CD14-positive monocyte (primary cell): ENCODE results near the gene CCL25. TPM values are rescaled to one million over a fixed set of nuclear protein-coding genes. Genes with fewer than 3 reads are reported as not detected.

ENCODE experiments used
- DNase-seq, 3 donors: peaks; one replicate each; pipeline ENCODE4 v3.0.0-alpha.2; 2011 to 2022
- H2AFZ ChIP-seq: 2 replicates; pipeline ENCODE4 v1.6.0; 2012; ENCODE audit warnings: mild to moderate bottlenecking, low read depth, low read length, inconsistent platforms; ENCODE audit not compliant: insufficient read depth, poor library complexity, severe bottlenecking
- H3K27ac ChIP-seq, 2 donors: 1 replicate in 1 of 2; 2 replicates in 1 of 2; pipeline ENCODE4 v1.5.1; 2012 to 2013; ENCODE audit warnings: low read length in 2 of 2, control low read depth in 1 of 2, inconsistent platforms in 1 of 2, low read depth in 1 of 2, mild to moderate bottlenecking in 1 of 2
- H3K27me3 ChIP-seq, 2 donors: one replicate each; pipeline versions ENCODE4 v1.6.0 to v1.6.1; 2011 to 2013; ENCODE audit warnings: low read length in 2 of 2; ENCODE audit not compliant: control insufficient read depth in 2 of 2, insufficient read depth in 2 of 2
- H3K36me3 ChIP-seq, 2 donors: replicated peaks in 1 of 2; 1 replicate in 1 of 2; 2 replicates in 1 of 2; pipeline versions ENCODE4 v1.5.1 to v1.6.1; 2012 to 2013; ENCODE audit warnings: low read length in 2 of 2, control low read depth in 1 of 2, inconsistent platforms in 1 of 2, mild to moderate bottlenecking in 1 of 2; ENCODE audit not compliant: insufficient read depth in 2 of 2, control insufficient read depth in 1 of 2
- H3K4me1 ChIP-seq, 2 donors: 1 replicate in 1 of 2; 2 replicates in 1 of 2; pipeline versions ENCODE4 v1.5.1 to v1.6.1; 2012 to 2013; ENCODE audit warnings: low read length in 2 of 2, control low read depth in 1 of 2, inconsistent platforms in 1 of 2, mild to moderate bottlenecking in 1 of 2, moderate library complexity in 1 of 2; ENCODE audit not compliant: insufficient read depth in 2 of 2, control insufficient read depth in 1 of 2
- H3K4me2 ChIP-seq: replicated peaks from 2 replicates; pipeline ENCODE3; 2012; ENCODE audit warnings: low read length, moderate library complexity, mild to moderate bottlenecking; ENCODE audit not compliant: poor library complexity, severe bottlenecking; ENCODE audit errors: extremely low read depth
- H3K4me3 ChIP-seq, 3 experiments: fragments of 200-600 bp in 1 of 3; sonication (generic) in 1 of 3; replicated peaks in 1 of 3; 1 replicate in 2 of 3; 2 replicates in 1 of 3; pipeline ENCODE4 v1.5.1; 2011 to 2013; ENCODE audit warnings: low read length in 3 of 3, mild to moderate bottlenecking in 3 of 3, control low read depth in 2 of 3, low read depth in 2 of 3, inconsistent platforms in 1 of 3, moderate library complexity in 1 of 3
- H3K79me2 ChIP-seq: 2 replicates; pipeline ENCODE4 v1.6.0; 2012; ENCODE audit warnings: mild to moderate bottlenecking, control low read depth, inconsistent platforms, low read length, moderate library complexity; ENCODE audit not compliant: insufficient read depth
- H3K9ac ChIP-seq: 2 replicates; pipeline ENCODE4 v1.6.0; 2017; ENCODE audit warnings: low read length, mild to moderate bottlenecking; ENCODE audit not compliant: insufficient read depth, poor library complexity, severe bottlenecking
- H3K9me3 ChIP-seq, 2 donors: replicated peaks in 1 of 2; 1 replicate in 1 of 2; 2 replicates in 1 of 2; pipeline versions ENCODE4 v1.5.1 to v1.6.1; 2012 to 2013; ENCODE audit warnings: low read length in 2 of 2, control low read depth in 1 of 2; ENCODE audit not compliant: control insufficient read depth in 1 of 2, insufficient read depth in 1 of 2
- H4K20me1 ChIP-seq: 2 replicates; pipeline ENCODE4 v1.6.0; 2012; ENCODE audit warnings: mild to moderate bottlenecking, low read length, control low read depth, moderate library complexity; ENCODE audit not compliant: insufficient read depth
- H3K27ac Mint-ChIP-seq, 7 donors: one replicate each; pipeline ENCODE4 v1.8.0; 2020; ENCODE audit warnings: mild to moderate bottlenecking in 7 of 7, mixed read lengths in 7 of 7, moderate library complexity in 6 of 7, inconsistent platforms in 2 of 7
- H3K27me3 Mint-ChIP-seq, 3 donors: one replicate each; pipeline ENCODE4 v1.8.0; 2021 to 2022; ENCODE audit warnings: low read depth in 3 of 3, mild to moderate bottlenecking in 3 of 3, mixed read lengths in 3 of 3, moderate library complexity in 3 of 3, inconsistent platforms in 1 of 3
- H3K36me3 Mint-ChIP-seq, 2 donors: one replicate each; pipeline ENCODE4 v1.8.0; 2020; ENCODE audit warnings: mixed read lengths in 2 of 2, inconsistent platforms in 1 of 2, mild to moderate bottlenecking in 1 of 2
- H3K4me1 Mint-ChIP-seq: one replicate; pipeline ENCODE4 v1.8.0; 2020; ENCODE audit warnings: mild to moderate bottlenecking, mixed read lengths
- H3K4me3 Mint-ChIP-seq, 2 donors: one replicate each; pipeline ENCODE4 v1.8.0; 2020; ENCODE audit warnings: mild to moderate bottlenecking in 2 of 2, mixed read lengths in 2 of 2, moderate library complexity in 1 of 2
- H3K9me3 Mint-ChIP-seq, 7 donors: one replicate each; pipeline ENCODE4 v1.8.0; 2020 to 2022; ENCODE audit warnings: mixed read lengths in 7 of 7, mild to moderate bottlenecking in 6 of 7, moderate library complexity in 6 of 7, inconsistent platforms in 2 of 7
- WGBS: methylation state at CpG from one replicate; pipeline ENCODE4 v1.1.5; 2013; ENCODE audit warnings: missing lambda C conversion rate; ENCODE audit not compliant: insufficient coverage; 5-methylcytosine and 5-hydroxymethylcytosine counted together
- intact Hi-C, 2 donors: fragments of 100-400 bp; cut with micrococcal nuclease; formaldehyde crosslinking; loops; one replicate each; pipeline versions ENCODE4 v1.15.0 to v1.15.1; 2023
- polyA plus RNA-seq, 3 donors: library from polyadenylated mRNA; depleted of rRNA in 1 of 3; unstranded in 2 of 3; stranded (reverse) in 1 of 3; fragments of 300-500 nt in 2 of 3; fragments of >200 nt in 1 of 3; fragmentation: Illumina TruSeq in 2 of 3; gene quantifications; 1 replicate in 2 of 3; 2 replicates in 1 of 3; pipeline ENCODE4 v1.2.3, GENCODE V29; 2012 to 2021
- TF ChIP-seq, protein P1 (sequence below): fragments of 200-600 bp; IDR thresholded peaks from one replicate; pipeline ENCODE4 v1.8.0; 2022; ENCODE audit warnings: antibody characterized with exemption, mild to moderate bottlenecking

CCL25 gene
- polyA plus RNA-seq, 3 donors = not detected

- peaks cover 0 to 4% of the 10 kb centered on the region in 2 donors for H3K27me3 ChIP-seq
- Mint-ChIP-seq H3K9me3 (peaks cover 0 to 5% (median 0%) of the 10 kb centered on the region in 7 donors), H3K27me3 (peaks cover 9 to 12% (median 11%) of the 10 kb centered on the region in 3 donors), H3K36me3 (no peaks in the 10 kb centered on the region), H3K4me1 (peaks cover 21% of the 10 kb centered on the region), H3K27ac (peak overlapping the region in 1 of 7 donors; percentile 63), H3K4me3 (no peak overlapping the region)
- H3K9ac ChIP-seq = no peak overlapping the region
- H3K79me2 ChIP-seq = no peaks in the 10 kb centered on the region
- no peak overlapping the region for H3K4me2 ChIP-seq
- no peak overlapping the region for H2AFZ ChIP-seq
- H3K36me3 ChIP-seq = no peaks in the 10 kb centered on the region
- H4K20me1 ChIP-seq = no peaks in the 10 kb centered on the region
- TF ChIP-seq, protein P1, sequence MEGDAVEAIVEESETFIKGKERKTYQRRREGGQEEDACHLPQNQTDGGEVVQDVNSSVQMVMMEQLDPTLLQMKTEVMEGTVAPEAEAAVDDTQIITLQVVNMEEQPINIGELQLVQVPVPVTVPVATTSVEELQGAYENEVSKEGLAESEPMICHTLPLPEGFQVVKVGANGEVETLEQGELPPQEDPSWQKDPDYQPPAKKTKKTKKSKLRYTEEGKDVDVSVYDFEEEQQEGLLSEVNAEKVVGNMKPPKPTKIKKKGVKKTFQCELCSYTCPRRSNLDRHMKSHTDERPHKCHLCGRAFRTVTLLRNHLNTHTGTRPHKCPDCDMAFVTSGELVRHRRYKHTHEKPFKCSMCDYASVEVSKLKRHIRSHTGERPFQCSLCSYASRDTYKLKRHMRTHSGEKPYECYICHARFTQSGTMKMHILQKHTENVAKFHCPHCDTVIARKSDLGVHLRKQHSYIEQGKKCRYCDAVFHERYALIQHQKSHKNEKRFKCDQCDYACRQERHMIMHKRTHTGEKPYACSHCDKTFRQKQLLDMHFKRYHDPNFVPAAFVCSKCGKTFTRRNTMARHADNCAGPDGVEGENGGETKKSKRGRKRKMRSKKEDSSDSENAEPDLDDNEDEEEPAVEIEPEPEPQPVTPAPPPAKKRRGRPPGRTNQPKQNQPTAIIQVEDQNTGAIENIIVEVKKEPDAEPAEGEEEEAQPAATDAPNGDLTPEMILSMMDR = no peak
- 98% methylated on average over 5 of the region's 9 CpGs for WGBS
- intact Hi-C loops = loop anchor here in 1 of 2 donors (5.0 kb wide), 1 partner anchor 52 kb away; no protein-coding TSS in a partner anchor
- no peak overlapping the region for H3K27ac ChIP-seq
- H3K4me1 ChIP-seq = peaks cover 21 to 28% of the 10 kb centered on the region in 2 donors
- no peak for DNase-seq
- H3K9me3 ChIP-seq = no peaks in the 10 kb centered on the region
- no peak overlapping the region for H3K4me3 ChIP-seq
These were observed 1.6 kb downstream of the CCL25 start for GRCh38 chr19:8054169-8054568.

GRCh38 chr19:8056533-8056932 lies 4.0 kb downstream of the CCL25 start:
- Histone ChIP-seq H3K4me1 (peaks cover 8 to 13% of the 10 kb centered on the region in 2 donors), H2AFZ (no peak overlapping the region), H3K4me2 (no peak overlapping the region), H3K4me3 (no peak overlapping the region), H3K27me3 (no peaks in the 10 kb centered on the region), H3K79me2 (no peaks in the 10 kb centered on the region), H3K9ac (no peak overlapping the region), H3K27ac (no peak overlapping the region), H3K9me3 (no peaks in the 10 kb centered on the region), H3K36me3 (no peaks in the 10 kb centered on the region), H4K20me1 (no peaks in the 10 kb centered on the region)
- intact Hi-C loops = no loop called here
- DNase-seq = no peak
- Mint-ChIP-seq H3K36me3 (no peaks in the 10 kb centered on the region), H3K9me3 (no peaks in the 10 kb centered on the region), H3K27me3 (peaks cover 2 to 7% (median 5%) of the 10 kb centered on the region in 3 donors), H3K4me1 (peaks cover 12% of the 10 kb centered on the region), H3K4me3 (no peak overlapping the region), H3K27ac (no peak overlapping the region)
- TF ChIP-seq, protein P1 = no peak
- 91% methylated on average over 1 of the region's 4 CpGs for WGBS
